ENCODE data around the gene CAPN3. TPM values are rescaled to one million over a fixed set of nuclear protein-coding genes. Genes with fewer than 3 reads are reported as not detected.

The CAPN3 gene
- total RNA-seq, 1 donor from 2014 or later, result 3.7 TPM

DNA sequence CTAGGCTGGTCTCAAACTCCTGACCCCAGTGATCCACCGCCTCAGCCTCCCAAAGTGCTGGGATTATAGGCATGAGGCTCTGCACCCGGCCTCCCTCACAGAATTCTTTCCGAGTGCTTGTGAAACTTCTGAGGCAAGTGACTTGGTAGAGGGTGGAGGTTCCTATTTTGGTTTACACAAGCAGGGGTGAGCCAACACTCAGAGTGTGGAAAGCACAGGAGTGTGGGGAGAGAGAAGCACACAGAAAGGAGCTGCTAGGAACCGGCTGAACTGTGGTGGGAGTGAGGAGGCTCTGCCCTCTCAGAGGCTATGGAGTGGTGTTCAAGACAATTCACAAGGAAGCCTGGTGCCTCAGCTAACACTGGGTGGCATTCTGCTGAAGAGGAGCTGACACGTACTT, 7.7 kb downstream of the CAPN3 start:
- H3K36me3 ChIP-seq (ENCODE audit: control insufficient read depth, insufficient read depth, low read length), result no peaks in the 10 kb centered on the region
- no peak for DNase-seq (ENCODE audit: low read depth)
- TF ChIP-seq, protein P1, sequence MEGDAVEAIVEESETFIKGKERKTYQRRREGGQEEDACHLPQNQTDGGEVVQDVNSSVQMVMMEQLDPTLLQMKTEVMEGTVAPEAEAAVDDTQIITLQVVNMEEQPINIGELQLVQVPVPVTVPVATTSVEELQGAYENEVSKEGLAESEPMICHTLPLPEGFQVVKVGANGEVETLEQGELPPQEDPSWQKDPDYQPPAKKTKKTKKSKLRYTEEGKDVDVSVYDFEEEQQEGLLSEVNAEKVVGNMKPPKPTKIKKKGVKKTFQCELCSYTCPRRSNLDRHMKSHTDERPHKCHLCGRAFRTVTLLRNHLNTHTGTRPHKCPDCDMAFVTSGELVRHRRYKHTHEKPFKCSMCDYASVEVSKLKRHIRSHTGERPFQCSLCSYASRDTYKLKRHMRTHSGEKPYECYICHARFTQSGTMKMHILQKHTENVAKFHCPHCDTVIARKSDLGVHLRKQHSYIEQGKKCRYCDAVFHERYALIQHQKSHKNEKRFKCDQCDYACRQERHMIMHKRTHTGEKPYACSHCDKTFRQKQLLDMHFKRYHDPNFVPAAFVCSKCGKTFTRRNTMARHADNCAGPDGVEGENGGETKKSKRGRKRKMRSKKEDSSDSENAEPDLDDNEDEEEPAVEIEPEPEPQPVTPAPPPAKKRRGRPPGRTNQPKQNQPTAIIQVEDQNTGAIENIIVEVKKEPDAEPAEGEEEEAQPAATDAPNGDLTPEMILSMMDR (IDR thresholded peaks at IDR 0.05; ENCODE audit: insufficient read depth, low read length, poor library complexity, severe bottlenecking), result no peak
- no peaks in the 10 kb centered on the region for H3K27me3 ChIP-seq (ENCODE audit: control insufficient read depth, insufficient read depth, low read length)
- H3K4me3 ChIP-seq (ENCODE audit: low read depth, low read length), result no peak overlapping the region

DNA sequence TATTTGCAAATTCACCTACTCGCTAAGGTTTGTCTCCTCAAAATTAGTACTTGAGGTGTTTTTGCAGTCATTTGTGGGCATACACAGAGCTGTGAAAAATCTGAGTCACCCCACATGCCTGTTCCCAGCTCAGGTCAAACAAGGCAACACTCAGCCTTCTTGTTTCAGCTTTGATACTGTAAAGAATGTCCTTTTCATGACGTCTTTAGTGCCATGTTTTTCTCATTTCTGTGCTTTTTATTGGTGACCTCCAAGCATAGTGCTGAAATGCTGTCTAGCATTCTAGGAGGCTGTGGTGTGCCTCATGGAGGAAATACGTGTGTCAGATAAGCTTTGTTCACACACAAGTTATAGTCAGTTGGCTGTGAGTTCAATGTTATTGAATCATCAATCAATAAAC, 8.8 kb downstream of the CAPN3 start:
- Histone ChIP-seq H3K4me3 (ENCODE audit: low read depth, low read length) (no peak overlapping the region), H3K36me3 (ENCODE audit: control insufficient read depth, insufficient read depth, low read length) (no peaks in the 10 kb centered on the region), H3K27me3 (ENCODE audit: control insufficient read depth, insufficient read depth, low read length) (no peaks in the 10 kb centered on the region)
- TF ChIP-seq, protein P1 (IDR thresholded peaks at IDR 0.05; ENCODE audit: insufficient read depth, low read length, poor library complexity, severe bottlenecking), result no peak
- DNase-seq (ENCODE audit: low read depth), result no peak

GRCh38 chr15:42371096-42371495, 11.8 kb downstream of the CAPN3 start:
- Histone ChIP-seq H3K36me3 (ENCODE audit: control insufficient read depth, insufficient read depth, low read length) (no peaks in the 10 kb centered on the region), H3K4me3 (ENCODE audit: low read depth, low read length) (no peak overlapping the region), H3K27me3 (ENCODE audit: control insufficient read depth, insufficient read depth, low read length) (no peaks in the 10 kb centered on the region)
- TF ChIP-seq, protein P1 (IDR thresholded peaks at IDR 0.05; ENCODE audit: insufficient read depth, low read length, poor library complexity, severe bottlenecking), result no peak
- no peak for DNase-seq (ENCODE audit: low read depth)

GRCh38 chr15:42373274-42373673, 14.0 kb downstream of the CAPN3 start:
- DNase-seq (ENCODE audit: low read depth), result no peak
- TF ChIP-seq, protein P1 (IDR thresholded peaks at IDR 0.05; ENCODE audit: insufficient read depth, low read length, poor library complexity, severe bottlenecking), result no peak
- Histone ChIP-seq H3K4me3 (ENCODE audit: low read depth, low read length) (no peak overlapping the region), H3K27me3 (ENCODE audit: control insufficient read depth, insufficient read depth, low read length) (no peaks in the 10 kb centered on the region), H3K36me3 (ENCODE audit: control insufficient read depth, insufficient read depth, low read length) (no peaks in the 10 kb centered on the region)

DNA sequence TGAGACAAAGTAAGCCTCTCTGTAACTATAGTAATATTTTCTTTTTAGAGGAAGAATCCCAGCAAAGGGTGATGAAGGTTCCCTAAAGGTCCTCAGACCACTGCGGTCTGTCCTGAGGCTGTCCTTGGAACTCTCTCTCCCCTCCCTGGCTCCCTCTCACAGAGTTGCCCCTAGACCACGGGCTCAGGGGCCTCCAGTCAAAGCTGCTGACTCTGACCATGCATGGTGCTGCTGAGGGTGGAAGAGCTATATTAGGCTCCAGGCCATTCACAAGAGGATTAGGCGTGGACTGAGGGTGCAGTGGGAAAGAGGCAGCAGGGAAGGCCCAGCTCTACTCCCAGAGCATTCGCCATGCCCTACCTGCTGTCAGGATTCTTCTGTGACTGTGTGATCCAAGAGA, 14.6 kb downstream of the CAPN3 start:
- Histone ChIP-seq H3K4me3 (ENCODE audit: low read depth, low read length) (no peak overlapping the region), H3K27me3 (ENCODE audit: control insufficient read depth, insufficient read depth, low read length) (no peaks in the 10 kb centered on the region), H3K36me3 (ENCODE audit: control insufficient read depth, insufficient read depth, low read length) (no peaks in the 10 kb centered on the region)
- TF ChIP-seq, protein P1 (IDR thresholded peaks at IDR 0.05; ENCODE audit: insufficient read depth, low read length, poor library complexity, severe bottlenecking), result no peak
- DNase-seq (ENCODE audit: low read depth), result no peak

DNA sequence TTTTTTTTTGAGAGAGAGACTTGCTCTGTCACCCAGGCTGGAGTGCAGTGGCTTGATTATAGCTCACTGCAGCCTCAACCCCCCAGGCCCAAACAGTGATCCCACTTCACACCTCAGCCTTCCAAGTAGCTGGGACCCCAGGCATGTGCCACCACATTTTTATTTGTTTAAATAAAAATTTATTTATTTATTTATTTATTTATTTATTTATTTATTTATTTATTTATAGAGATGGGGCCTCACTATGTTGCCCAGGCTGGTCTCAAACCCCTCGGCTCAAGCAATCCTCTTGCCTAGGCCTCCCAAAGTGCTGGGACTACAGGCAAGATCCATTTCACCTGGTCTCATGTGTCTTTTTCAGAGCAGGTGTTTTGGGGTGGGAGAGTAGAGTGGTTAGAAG, 15.5 kb downstream of the CAPN3 start:
- TF ChIP-seq, protein P1 (IDR thresholded peaks at IDR 0.05; ENCODE audit: insufficient read depth, low read length, poor library complexity, severe bottlenecking), result no peak
- no peak for DNase-seq (ENCODE audit: low read depth)
- H3K4me3 ChIP-seq (ENCODE audit: low read depth, low read length), result no peak overlapping the region
- H3K36me3 ChIP-seq (ENCODE audit: control insufficient read depth, insufficient read depth, low read length), result no peaks in the 10 kb centered on the region
- H3K27me3 ChIP-seq (ENCODE audit: control insufficient read depth, insufficient read depth, low read length), result no peaks in the 10 kb centered on the region

Measured in kidney epithelial cell (primary cell).